ENCODE measurements around the gene CD6.

DNA sequence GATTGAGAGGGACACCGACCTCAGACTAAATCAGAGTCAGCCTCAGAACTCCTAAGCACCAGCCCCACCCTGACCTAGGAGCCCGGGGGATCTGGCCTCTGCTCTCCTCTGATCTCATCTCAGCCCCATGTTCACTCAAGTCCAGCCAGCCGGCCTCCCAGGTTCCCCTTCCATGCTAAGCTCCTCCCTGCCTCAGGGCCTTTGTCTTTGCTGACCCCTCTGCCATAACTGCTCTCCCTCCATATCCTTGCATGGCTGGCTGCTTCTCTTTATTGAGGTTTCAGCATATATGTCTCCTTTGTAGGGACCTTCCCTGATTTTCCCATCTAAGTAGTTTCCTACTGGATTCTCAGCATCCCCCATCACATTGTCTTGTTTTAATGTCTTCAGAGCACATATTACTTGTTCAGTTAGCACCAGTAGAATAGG is 18.7 kb upstream of the CD6 start:
- TF ChIP-seq, protein P1, sequence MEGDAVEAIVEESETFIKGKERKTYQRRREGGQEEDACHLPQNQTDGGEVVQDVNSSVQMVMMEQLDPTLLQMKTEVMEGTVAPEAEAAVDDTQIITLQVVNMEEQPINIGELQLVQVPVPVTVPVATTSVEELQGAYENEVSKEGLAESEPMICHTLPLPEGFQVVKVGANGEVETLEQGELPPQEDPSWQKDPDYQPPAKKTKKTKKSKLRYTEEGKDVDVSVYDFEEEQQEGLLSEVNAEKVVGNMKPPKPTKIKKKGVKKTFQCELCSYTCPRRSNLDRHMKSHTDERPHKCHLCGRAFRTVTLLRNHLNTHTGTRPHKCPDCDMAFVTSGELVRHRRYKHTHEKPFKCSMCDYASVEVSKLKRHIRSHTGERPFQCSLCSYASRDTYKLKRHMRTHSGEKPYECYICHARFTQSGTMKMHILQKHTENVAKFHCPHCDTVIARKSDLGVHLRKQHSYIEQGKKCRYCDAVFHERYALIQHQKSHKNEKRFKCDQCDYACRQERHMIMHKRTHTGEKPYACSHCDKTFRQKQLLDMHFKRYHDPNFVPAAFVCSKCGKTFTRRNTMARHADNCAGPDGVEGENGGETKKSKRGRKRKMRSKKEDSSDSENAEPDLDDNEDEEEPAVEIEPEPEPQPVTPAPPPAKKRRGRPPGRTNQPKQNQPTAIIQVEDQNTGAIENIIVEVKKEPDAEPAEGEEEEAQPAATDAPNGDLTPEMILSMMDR (IDR thresholded peaks at IDR 0.05; ENCODE audit: extremely low read depth in 1 of 2, insufficient read depth in 1 of 2, low read depth in 1 of 2, low read length in 2 of 2): no peak
- TF ChIP-seq POLR2A (IDR thresholded peaks at IDR 0.05; ENCODE audit: low read depth, low read length) (no peak), POLR2AphosphoS5 (IDR thresholded peaks at IDR 0.05; ENCODE audit: insufficient read depth, low read depth, low read length) (no peak)
